ENCODE measurements around the gene AGFG2.
A peak's percentile ranks its signal among the peaks of the same experiment; 100 is the strongest.
"Not testable (repeated sequence)": the region's sequence is repeated elsewhere in the genome, so short reads cannot be mapped to it uniquely, and the experiment has no call there.

Gene AGFG2

DNA sequence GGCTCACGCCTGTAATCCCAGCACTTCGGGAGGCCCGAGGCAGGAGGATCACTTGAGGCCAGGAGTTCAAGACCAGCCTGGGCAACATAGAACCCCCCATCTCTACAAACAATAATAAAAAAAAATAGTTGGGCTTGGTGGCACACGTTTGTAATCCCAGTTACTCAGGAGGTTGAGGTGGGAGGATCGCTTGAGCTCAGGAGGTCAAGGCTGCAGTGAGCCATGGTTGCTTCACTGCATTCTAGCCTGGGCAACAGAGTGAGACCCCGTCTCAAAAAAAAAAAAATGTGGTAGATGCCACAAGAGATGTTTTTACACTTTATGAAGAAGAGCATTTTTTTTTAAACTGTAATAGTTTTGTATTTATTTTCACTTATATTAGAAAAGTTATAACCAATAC is 42.5 kb upstream of the AGFG2 start:
- no peak for DNase-seq (ENCODE audit: low read depth)
- no peak overlapping the region for H3K4me3 ChIP-seq (ENCODE audit: control insufficient read depth, low read depth, low read length)
- no peak for TF ChIP-seq CTCF (conservative IDR thresholded peaks at IDR 0.05; ENCODE audit: control insufficient read depth, insufficient read depth, low read depth, low read length)

DNA sequence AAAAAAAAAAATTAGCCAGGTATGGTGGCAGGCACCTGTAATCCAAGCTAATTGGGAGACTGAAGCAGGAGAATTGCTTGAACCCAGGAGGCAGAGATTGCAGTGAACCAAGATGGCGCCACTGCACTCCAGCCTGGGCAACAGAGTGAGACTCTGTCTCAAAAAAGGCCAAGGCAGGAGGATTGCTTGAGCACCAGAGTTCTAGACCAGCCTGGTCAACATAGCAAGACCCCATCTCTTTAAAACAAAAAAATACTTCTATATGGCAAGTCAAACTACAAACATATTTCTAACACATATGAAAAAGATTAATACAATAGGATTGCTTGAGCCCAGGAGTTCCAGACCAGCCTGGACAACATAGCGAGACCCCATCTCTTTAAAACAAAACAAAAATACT is 38.3 kb upstream of the AGFG2 start:
- not testable (repeated sequence) for DNase-seq (ENCODE audit: low read depth); H3K4me3 ChIP-seq (ENCODE audit: control insufficient read depth, low read depth, low read length)

DNA sequence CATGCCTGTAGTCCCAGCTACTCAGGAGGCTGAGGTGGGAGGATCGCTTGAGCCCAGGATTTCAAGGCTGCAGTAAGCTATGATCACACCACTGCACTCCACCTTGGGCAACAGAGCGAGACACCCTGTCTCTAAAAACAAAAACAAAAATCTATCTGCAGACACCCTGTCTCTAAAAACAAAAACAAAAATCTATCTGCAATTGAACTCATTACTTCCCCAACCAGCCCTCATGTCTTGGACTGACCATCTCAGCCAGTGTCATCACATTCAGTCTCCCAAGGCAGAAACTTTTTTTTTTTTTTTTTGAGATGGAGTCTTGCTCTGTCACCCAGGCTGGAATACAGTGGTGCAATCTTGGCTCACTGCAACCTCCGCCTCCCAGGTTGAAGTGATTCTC is 35.0 kb upstream of the AGFG2 start:
- H3K4me3 ChIP-seq (ENCODE audit: control insufficient read depth, low read depth, low read length); DNase-seq (ENCODE audit: low read depth): not testable (repeated sequence)

- H3K4me3 ChIP-seq (ENCODE audit: control insufficient read depth, low read depth, low read length), result no peak overlapping the region
- no peak for TF ChIP-seq CTCF (conservative IDR thresholded peaks at IDR 0.05; ENCODE audit: control insufficient read depth, insufficient read depth, low read depth, low read length)
- no peak for DNase-seq (ENCODE audit: low read depth)
Measured at GRCh38 chr7:100504887-100505611, 34.0 kb upstream of the AGFG2 start.

- TF ChIP-seq CTCF (conservative IDR thresholded peaks at IDR 0.05; ENCODE audit: control insufficient read depth, insufficient read depth, low read depth, low read length), result no peak
Measured at GRCh38 chr7:100506356-100506923, 32.6 kb upstream of the AGFG2 start.

GRCh38 chr7:100509231-100509630 is 29.8 kb upstream of the AGFG2 start:
- TF ChIP-seq CTCF (conservative IDR thresholded peaks at IDR 0.05; ENCODE audit: control insufficient read depth, insufficient read depth, low read depth, low read length), result no peak
- peak; percentile 83 for DNase-seq (ENCODE audit: low read depth)
- H3K4me3 ChIP-seq (ENCODE audit: control insufficient read depth, low read depth, low read length), result no peak overlapping the region

More at GRCh38 chr7:100506356-100506923, 32.6 kb upstream of the AGFG2 start:
- DNase-seq (ENCODE audit: low read depth), result no peak
- no peak overlapping the region for H3K4me3 ChIP-seq (ENCODE audit: control insufficient read depth, low read depth, low read length)

- no peak for TF ChIP-seq CTCF (conservative IDR thresholded peaks at IDR 0.05; ENCODE audit: control insufficient read depth, insufficient read depth, low read depth, low read length)
Measured at GRCh38 chr7:100510437-100511239, 28.4 kb upstream of the AGFG2 start.

More at GRCh38 chr7:100510437-100511239, 28.4 kb upstream of the AGFG2 start:
- no peak overlapping the region for H3K4me3 ChIP-seq (ENCODE audit: control insufficient read depth, low read depth, low read length)
- DNase-seq (ENCODE audit: low read depth), result no peak

Measured in fibroblast of mammary gland (primary cell).